Placental epithelial cell (primary cell): ENCODE results near the gene FXYD6. TPM values are rescaled to one million over a fixed set of nuclear protein-coding genes. Genes with fewer than 3 reads are reported as not detected.

Experiments used
- total RNA-seq: library from RNA; depleted of rRNA; stranded (reverse); fragments of >200 nt; gene quantifications from 2 replicates; pipeline ENCODE4 v1.2.3, GENCODE V29; 2012

FXYD6 gene, protein sequence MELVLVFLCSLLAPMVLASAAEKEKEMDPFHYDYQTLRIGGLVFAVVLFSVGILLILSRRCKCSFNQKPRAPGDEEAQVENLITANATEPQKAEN
- total RNA-seq: 0.39 TPM in 1 of 2 replicates, not detected in the other

DNA sequence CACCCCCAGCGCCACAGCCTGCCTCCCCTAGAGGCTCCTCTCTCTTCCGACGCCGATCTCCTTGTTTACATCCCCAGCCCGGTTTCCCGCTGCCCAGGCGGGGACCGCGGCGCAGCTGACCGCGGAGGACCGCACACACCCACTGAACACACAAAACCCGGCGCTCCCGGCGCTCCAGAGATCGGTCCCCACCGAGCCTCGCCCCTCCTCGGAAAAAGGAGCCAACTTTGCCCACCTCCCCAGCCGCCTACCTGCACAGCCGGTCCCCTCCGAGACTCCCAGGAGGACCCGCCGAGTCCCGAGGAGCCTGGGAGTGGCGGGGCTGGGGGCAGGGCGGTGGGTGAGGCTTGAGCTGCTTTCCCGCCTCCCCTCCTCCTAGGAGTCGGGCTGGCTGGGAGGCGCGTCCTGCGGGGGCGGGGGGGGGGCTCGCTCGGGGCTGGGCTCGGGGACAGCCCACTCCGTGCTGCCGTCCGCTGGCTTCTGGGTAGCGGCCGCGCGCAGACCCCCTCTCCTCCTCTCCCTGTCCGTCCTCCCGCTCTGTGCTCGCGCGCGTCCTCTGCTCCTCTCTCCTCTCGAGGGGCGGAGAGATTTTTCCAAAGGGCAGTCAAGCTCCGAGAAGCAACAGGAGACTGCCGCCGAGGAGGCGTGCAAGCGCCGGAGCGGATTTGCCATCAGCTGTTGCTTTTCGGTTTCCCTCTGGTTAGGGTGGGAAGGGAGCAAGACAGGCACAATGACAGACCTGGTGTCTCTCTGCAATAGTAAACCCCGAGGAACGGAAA is at the start of gene FXYD6:
Gene FXYD6 (minus strand): TSS at position 318 of the 779 bp plus-strand sequence. CDS start 33,882 bp downstream, outside the sequence.

DNA sequence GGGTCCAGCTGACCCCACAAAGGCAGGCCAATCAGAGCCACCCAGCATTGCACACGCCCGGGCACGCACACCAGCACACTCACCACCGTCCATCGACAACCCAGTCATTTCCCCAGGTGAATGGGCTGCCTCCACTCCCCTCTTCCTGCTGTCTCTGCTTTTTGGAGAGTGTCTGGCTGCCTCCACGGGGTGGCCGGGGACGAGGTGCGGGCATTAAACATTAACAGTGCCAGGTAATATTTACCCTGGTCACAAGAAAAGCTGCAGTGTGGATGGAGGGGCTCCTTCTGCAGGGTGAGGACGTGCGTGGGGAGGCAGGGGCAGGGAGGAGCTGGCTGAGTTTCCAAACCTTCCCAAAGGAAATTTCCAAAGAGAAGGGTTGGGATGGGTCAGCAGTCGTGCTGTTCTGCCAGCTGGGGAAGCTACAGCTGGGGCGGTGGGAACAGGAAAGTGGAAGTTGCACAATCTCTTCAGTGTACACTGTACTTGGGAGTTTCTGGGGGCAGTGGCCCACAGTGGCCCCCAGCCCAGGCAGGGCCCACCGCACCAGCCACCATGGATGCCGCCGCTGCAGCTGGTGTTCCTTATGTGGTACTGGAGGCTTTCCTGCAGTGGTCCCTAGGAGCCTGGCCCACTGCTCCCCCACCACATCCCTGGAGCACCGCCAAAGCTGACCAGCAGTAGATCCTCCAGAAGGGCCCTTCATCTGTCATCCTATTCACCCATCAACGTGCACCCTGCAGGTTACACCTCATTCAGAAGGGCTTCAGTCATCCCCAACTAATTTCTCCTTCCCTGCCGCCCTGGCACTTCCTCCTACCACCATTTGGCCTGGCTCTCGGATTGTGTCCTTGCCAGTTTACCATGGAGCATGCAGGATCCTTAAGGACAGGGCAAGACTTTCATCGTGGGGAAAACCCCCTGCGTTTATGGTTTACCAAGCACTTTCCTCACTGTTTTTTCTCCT is 51.6 kb downstream of the FXYD6 start, which contains the start of gene FXYD2:
Gene FXYD2 (minus strand): TSS at position 174 of the 967 bp plus-strand sequence. CDS start 66 bp downstream, at position 108.

DNA sequence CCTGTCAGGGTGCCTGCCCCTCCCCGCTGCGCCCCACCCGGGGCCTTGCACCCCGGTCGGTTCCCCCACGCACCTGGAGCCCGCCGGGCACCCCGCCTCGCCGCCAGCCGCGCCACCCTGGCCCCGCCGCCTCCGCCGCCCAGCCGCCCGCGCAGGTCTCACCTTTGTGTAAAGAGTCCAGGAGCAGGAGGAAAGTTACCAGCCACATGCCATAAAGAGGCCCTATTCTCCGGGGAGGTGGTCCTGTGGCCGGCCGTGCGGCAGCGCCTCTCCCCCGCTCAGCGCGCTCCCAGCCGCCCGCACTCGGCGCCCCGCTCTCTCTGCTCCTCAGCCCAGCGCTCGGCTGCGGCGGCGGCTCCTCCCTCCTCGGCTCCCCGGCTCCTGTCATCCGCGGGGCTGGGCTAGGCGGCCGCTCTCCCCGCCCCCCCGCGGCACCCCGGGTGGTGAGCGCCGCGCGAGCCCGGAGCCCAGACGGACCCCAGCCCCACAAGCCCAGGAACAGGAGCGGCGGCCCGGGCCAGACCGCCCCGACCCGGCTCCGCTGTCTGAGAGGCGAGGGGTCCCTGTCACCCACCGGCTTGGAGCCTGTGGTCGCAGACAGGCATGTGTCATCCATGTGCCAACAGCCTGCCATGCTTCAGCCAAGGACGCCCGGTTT is 79.5 kb downstream of the FXYD6 start, which contains the start of gene DSCAML1:
Gene DSCAML1 (minus strand): TSS at position 345 of the 658 bp plus-strand sequence. CDS start 137 bp downstream, at position 208.

Other genes starting within 250 kb of the FXYD6 start
- not detected in 2 replicates for gene DSCAML1, start 79.4 kb downstream of the FXYD6 start, total RNA-seq
- not detected in 2 replicates for gene FXYD2, start 51.9 kb downstream of the FXYD6 start, total RNA-seq
- gene TMPRSS13, start 52.7 kb upstream of the FXYD6 start, total RNA-seq: 0.79 and 1.3 TPM in 2 replicates
- not detected in 2 replicates for gene IL10RA, start 109.7 kb upstream of the FXYD6 start, total RNA-seq
- gene TMPRSS4, start 200.4 kb upstream of the FXYD6 start, total RNA-seq: under 0.01 TPM in 1 of 2 replicates, not detected in the other
- not detected in 2 replicates for gene SMIM35, start 210.3 kb upstream of the FXYD6 start, total RNA-seq